MV-4-11 (cell line): ENCODE data around the gene CHN1.

Source experiments
- DNase-seq: peaks from one replicate; lab custom pipeline; 2025; lab: John Stamatoyannopoulos, UW

Gene CHN1

GRCh38 chr2:174826051-174826450 lies 179.1 kb downstream of the CHN1 start:
- no peak for DNase-seq

DNA sequence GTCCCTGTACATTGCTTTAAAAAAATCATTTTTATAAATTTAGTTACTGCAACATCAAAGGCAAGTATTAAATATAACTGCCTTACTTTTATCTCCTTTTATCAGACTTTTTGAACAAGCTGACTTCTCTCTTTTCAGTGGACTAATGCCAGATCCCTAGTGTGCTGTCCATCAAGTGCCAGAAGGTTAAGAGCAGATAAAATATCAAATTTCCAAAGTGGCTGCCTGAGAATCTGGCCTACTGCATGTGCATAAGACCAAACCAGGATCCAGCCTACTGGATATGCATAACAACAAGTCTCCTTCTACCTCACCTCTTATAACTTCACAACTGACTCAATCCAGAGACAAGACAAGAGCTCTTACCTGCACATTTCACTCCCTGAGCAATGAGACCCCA lies 181.1 kb downstream of the CHN1 start:
- DNase-seq = no peak

- no peak for DNase-seq
Measured at GRCh38 chr2:174821628-174822027, 183.6 kb downstream of the CHN1 start.

GRCh38 chr2:174820361-174820760 lies 184.8 kb downstream of the CHN1 start:
- no peak for DNase-seq

GRCh38 chr2:174815526-174815925 lies 189.7 kb downstream of the CHN1 start:
- no peak for DNase-seq

- DNase-seq = no peak
Measured at GRCh38 chr2:174812037-174812436, 193.1 kb downstream of the CHN1 start.

DNA sequence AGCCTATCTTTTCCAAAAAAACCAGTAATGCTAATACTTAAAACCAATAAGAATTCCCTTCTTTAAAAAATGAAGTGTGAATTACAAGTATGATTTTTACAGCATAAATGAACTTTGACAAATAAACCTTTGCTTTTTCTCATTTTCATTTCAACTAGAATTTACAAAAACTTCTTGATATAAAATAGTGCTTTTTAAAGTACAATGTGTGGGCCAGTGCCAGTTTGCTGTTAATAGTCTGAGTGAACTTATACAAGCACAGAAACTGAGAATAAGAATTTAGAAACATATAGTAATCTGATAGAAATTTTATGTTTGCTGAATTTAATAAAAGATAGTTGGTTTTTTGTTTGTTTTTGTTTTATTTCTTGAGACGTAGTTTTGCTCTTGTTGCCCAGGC lies 197.2 kb downstream of the CHN1 start:
- DNase-seq = no peak

GRCh38 chr2:174805803-174806202 lies 199.4 kb downstream of the CHN1 start:
- no peak for DNase-seq

- DNase-seq = no peak
Measured at GRCh38 chr2:174802459-174802858, 202.7 kb downstream of the CHN1 start.

DNA sequence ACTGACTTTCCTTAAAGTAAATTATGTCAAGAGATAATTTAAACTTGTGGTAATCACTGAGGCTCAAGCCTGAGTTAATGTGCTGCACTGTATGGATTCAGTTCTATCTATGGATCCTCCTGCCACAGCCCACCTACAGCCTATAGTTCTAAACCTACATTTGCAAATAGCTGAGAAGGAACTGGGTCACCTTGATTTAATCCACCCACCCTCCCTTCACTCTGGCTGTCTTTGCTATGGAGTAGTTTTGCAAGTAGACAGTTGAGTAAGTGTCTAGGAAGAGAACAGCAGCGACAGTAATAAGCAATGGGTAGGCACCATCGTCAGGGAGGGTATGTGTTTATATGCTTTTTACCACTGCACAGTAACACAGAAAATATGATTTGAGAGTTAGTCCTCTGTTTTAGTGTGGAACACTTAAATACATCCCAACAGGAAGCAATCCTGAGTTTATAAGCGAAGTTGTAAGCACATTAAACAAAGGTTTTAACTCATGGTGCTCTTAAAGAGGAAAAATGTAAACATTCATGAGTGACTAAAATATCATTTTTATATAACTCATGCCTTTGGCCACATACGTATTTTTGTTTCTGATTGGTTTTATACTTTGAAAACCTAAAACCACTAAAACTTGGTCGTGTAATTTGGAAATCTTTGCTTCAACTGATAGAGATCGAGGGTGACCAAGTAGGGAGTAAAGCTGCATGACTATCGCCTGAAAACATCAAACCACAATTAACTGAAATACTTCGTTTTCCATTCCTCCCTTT lies 204.6 kb downstream of the CHN1 start:
- DNase-seq = no peak

- no peak for DNase-seq
Measured at GRCh38 chr2:174798801-174799200, 206.4 kb downstream of the CHN1 start.

DNA sequence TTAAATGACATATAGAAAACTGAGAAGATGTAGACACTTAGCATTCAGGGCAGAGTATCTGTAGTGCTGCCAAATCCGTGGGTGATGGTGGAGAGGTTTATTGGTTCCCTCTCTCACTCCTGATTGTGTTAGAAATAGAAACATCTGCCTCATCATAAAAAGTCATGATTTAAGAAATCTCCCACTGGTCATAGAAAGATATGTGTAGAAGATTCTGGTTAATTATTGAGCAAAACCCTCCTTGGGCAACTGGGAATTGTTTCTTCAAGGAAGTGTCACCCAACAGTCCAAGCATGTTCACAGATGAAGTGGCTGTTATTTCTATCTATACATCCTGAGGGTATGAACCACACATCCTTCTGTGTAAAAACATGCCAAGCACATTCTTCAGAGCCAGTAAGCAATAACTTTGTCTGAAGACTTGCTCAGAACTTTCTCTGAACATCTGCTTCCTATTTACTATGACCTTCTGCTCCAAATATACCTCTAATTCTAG lies 207.4 kb downstream of the CHN1 start:
- no peak for DNase-seq

DNA sequence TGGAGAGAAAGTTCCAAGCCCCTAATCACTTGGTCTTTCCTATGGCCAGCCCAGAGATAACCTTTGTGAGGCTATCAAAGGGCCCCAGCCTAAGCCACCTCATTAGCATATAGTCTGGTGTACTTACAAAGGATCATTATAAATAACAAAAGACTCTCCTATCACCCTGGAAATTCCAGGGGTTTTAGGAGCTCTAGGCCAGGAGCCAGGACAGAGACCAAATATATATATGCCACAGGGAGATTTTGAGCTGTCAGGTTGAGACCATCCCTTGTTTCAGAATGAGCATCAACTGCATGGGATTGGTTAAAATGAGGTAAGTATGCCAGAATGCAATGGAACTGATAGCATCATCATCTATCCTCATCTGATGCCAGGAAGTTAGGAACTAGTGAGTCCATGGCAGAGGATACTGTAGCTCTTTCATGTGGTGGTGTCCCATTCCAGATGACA lies 208.8 kb downstream of the CHN1 start:
- DNase-seq = no peak

GRCh38 chr2:174794851-174795374 lies 210.3 kb downstream of the CHN1 start:
- DNase-seq = no peak

- no peak for DNase-seq
Measured at GRCh38 chr2:174792309-174793025, 212.7 kb downstream of the CHN1 start.

DNA sequence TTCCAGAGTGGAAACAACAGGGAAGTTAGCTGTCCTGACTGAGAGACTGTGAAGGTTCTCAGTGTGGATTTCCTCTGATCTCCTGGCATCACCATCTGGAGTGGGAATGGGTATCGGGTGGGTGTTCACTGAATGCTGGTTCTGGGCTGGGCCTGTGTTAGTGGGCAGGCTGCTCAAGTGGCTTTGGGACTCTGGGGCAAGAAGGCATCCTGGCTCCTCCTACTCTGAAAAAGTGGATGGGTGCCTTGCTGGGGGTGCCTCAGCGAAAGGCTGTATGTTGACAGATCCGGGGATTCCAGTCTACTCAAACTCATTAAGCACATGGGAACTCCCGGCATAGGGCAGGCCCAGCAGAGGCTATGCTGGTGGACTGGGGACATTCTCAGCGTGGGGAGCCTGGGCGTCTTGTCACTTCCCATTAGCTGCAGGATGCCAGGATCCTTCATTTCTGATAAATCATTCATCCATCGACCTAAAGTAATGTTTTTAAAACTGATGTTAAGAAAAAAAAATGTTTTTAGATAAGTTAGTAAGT lies 213.4 kb downstream of the CHN1 start:
- DNase-seq = no peak

DNA sequence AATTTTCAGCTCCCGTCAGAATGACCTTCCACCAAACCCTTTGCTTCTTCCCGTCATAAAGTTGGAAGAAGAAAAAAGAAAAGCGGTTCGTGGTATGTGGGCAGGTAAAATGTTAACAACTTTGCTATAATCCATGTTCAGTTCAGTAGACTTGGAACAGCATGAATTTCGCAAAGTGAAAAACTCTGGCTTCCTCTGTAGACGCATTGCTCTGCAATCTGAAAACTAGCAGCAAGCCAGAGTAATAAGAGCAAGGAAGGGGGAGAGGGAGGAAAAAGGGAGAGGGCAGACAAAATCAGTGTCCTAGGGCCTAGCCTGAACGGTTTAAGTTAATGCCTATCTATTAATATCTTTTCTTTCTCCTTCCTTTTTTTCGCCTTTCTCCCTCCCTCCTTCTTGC lies 214.2 kb downstream of the CHN1 start:
- DNase-seq = no peak

- no peak for DNase-seq
Measured at GRCh38 chr2:174789001-174789400, 216.2 kb downstream of the CHN1 start.

DNA sequence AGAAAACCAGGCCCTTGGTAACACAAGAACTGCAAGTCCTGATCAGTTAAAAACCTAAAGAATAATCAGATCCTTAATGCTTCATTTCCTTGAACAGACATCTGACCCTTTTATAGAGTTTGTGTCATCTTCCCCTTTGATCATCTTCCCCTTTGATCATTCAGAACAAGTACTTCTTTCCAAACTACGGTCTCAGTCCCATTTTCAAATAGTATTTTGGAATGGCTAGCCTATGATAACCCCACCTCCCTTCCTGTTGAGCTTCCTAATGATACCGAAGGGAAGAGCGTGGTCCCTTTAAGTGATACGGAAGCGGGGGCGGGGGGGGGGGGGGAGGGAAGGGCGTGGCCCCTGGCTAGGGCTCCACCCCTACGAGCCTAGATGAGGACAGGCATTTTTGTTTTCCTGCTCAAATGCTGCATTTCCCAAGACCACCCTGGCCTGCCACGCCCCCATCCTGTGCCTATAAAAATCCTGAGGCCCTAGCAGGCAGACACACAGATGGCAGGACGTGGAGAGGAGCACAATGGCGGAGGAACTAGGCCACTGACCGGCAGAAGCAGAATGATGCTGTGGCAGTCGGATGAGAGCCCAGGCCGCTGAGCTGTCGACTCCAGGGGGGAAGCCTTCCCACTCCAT lies 216.8 kb downstream of the CHN1 start:
- no peak for DNase-seq

- no peak for DNase-seq
Measured at GRCh38 chr2:174787487-174788205, 217.5 kb downstream of the CHN1 start.

- DNase-seq = no peak
Measured at GRCh38 chr2:174786066-174786725, 219.0 kb downstream of the CHN1 start.
